Left lung (tissue), 10 donors: ENCODE measurements around the gene AOX1. TPM values are rescaled to one million over a fixed set of nuclear protein-coding genes. Genes with fewer than 3 reads are reported as not detected.

Experiments used
- ATAC-seq: fragments of 200-7000 bp; cut with Tn5 transposase; one replicate; pipeline ENCODE4 v1.9.1; 2020; ENCODE audit warnings: moderate library complexity
- DNase-seq, 4 donors: peaks; one replicate each; pipeline ENCODE4 v3.0.0-alpha.2; 2013 to 2020
- H3K27ac ChIP-seq, 2 donors: fragments of 200-600 bp; sonication (generic) in 1 of 2; one replicate each; pipeline versions ENCODE4 v1.5.0 to v1.8.0; 2020 to 2021
- H3K27me3 ChIP-seq, 2 donors: fragments of 200-600 bp; sonication (generic) in 1 of 2; one replicate each; pipeline versions ENCODE4 v1.5.0 to v1.8.0; 2020 to 2021
- H3K36me3 ChIP-seq, 2 donors: fragments of 200-600 bp; sonication (generic) in 1 of 2; one replicate each; pipeline versions ENCODE4 v1.5.0 to v1.8.0; 2020 to 2021
- H3K4me1 ChIP-seq, 2 donors: fragments of 200-600 bp; one replicate each; pipeline ENCODE4 v1.8.0; 2021
- H3K4me3 ChIP-seq, 2 donors: fragments of 200-600 bp; sonication (generic) in 1 of 2; one replicate each; pipeline versions ENCODE4 v1.5.0 to v1.8.0; 2020 to 2021; ENCODE audit warnings: mild to moderate bottlenecking in 1 of 2
- H3K9me3 ChIP-seq, 2 donors: fragments of 200-600 bp; sonication (generic) in 1 of 2; one replicate each; pipeline versions ENCODE4 v1.5.0 to v1.8.0; 2020 to 2021
- intact Hi-C, 2 donors: fragments of 100-400 bp; cut with DNase I; formaldehyde crosslinking; loops; one replicate each; pipeline versions ENCODE4 v1.11.2 to v1.14.2; 2022
- polyA plus RNA-seq, 6 donors: library from polyadenylated mRNA; unstranded; fragments of 120-200 nt; gene quantifications; one replicate each; pipeline ENCODE4 v1.2.1, GENCODE V29; 2013; ENCODE audit not compliant: insufficient read length in 6 of 6
- total RNA-seq, 2 donors: library from RNA; stranded (reverse); fragmentation: NEBNext Ultra II Directional; extraction: Animal tissue kit (Norgen Biotek cat#: 25700); gene quantifications; one replicate each; pipeline ENCODE4 v1.2.1, GENCODE V29; 2021
- TF ChIP-seq, protein P1 (sequence below), 2 donors: fragments of 200-600 bp; sonication (generic) in 1 of 2; IDR thresholded peaks; one replicate each; pipeline versions ENCODE4 v1.5.0 to v1.8.0; 2021; ENCODE audit warnings: antibody characterized with exemption in 2 of 2
- donor health status: DM: no; HTN: yes; CAD: no.
- donor health status: DM: no; HTN: no; CAD: no.

Gene AOX1
- total and polyA plus RNA-seq, 8 donors = 5.4 to 32.4 (median 13.5) TPM

DNA sequence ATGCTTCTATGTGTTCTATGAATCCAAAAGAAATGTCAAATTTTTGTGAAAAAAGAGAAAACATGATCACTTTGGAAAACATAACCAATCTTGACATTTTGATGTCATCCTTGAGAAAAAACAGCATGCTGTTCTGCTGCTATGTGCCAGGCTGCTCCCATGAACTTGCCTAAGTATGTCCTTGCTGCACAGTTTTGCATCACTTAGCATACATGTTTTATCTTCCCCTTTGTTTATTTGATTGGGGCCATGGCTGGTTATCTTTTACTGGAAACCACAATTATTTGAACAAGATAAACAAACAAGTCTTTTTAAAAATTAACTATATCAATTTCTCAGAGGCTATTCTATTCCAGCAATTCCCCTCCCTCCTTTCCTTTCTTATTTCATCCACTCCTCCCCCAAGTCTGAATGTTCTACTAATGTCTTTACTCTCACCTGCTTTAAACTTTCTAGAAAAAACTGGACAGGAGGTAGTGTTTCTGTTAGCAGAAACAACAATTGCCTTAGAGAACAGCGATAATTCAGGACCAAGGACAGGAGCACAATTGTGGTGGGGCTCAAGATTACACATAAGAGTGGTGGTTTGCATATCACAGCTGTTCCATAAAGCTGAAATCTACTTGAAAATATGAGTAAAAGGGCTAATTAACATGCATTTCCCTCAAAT is 6.7 kb downstream of the AOX1 start:
- Histone ChIP-seq H3K9me3 (no peaks in the 10 kb centered on the region), H3K4me3 (no peak overlapping the region), H3K27me3 (no peaks in the 10 kb centered on the region), H3K27ac (no peak overlapping the region), H3K4me1 (no peaks in the 10 kb centered on the region), H3K36me3 (no peaks in the 10 kb centered on the region)
- TF ChIP-seq, protein P1, sequence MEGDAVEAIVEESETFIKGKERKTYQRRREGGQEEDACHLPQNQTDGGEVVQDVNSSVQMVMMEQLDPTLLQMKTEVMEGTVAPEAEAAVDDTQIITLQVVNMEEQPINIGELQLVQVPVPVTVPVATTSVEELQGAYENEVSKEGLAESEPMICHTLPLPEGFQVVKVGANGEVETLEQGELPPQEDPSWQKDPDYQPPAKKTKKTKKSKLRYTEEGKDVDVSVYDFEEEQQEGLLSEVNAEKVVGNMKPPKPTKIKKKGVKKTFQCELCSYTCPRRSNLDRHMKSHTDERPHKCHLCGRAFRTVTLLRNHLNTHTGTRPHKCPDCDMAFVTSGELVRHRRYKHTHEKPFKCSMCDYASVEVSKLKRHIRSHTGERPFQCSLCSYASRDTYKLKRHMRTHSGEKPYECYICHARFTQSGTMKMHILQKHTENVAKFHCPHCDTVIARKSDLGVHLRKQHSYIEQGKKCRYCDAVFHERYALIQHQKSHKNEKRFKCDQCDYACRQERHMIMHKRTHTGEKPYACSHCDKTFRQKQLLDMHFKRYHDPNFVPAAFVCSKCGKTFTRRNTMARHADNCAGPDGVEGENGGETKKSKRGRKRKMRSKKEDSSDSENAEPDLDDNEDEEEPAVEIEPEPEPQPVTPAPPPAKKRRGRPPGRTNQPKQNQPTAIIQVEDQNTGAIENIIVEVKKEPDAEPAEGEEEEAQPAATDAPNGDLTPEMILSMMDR (IDR thresholded peaks at IDR 0.05) = no peak
- no peak for ATAC-seq
- intact Hi-C loops = no loop called here
- peak in 2 of 4 donors; percentile 65 to 75 for DNase-seq

DNA sequence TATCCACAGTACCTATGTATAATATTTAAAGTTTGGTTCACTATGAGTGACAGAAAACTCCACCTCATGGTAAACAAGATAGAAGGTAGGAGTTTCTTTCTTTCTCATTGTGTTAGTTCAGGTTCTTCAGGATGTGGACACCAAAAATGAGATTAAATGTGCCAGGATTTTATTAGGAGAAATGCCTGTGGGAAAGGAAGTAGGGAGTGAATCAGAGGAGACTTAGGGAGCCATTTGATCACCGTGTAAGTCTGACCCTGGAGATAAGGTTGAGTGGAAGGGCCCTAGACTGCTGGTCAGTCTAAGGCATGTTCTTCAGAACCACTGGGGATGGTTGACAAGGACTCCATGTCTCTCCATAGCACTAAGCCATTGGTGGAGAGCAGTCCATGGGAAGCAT is 8.1 kb downstream of the AOX1 start:
- no peak overlapping the region for H3K27ac ChIP-seq
- H3K27me3 ChIP-seq = no peaks in the 10 kb centered on the region
- no peak overlapping the region for H3K4me3 ChIP-seq
- DNase-seq (no peak), ATAC-seq (no peak)
- H3K9me3 ChIP-seq = no peaks in the 10 kb centered on the region
- no peaks in the 10 kb centered on the region for H3K36me3 ChIP-seq
- intact Hi-C loops = no loop called here
- H3K4me1 ChIP-seq = no peaks in the 10 kb centered on the region
- TF ChIP-seq, protein P1 (IDR thresholded peaks at IDR 0.05) = no peak

DNA sequence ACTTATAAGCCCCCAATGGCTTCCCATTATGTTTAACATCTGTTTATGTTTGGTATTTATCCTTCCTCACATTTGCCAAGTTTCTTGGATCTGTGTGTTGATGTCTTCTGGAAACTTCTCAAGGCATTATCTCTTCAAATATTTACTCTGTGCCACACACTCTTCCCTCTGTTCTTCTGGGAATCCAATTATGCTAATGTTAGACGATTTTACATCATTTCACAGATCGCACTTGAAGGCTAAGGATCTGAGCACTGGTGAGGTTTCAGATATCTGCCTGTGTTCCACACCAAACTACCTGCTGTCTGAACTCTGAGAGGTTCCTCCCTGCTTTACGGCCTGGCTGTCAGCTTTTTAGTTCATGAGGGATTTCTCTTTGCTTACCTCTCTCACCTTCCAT is 10.1 kb downstream of the AOX1 start:
- intact Hi-C loops = no loop called here
- no peak overlapping the region for H3K27ac ChIP-seq

DNA sequence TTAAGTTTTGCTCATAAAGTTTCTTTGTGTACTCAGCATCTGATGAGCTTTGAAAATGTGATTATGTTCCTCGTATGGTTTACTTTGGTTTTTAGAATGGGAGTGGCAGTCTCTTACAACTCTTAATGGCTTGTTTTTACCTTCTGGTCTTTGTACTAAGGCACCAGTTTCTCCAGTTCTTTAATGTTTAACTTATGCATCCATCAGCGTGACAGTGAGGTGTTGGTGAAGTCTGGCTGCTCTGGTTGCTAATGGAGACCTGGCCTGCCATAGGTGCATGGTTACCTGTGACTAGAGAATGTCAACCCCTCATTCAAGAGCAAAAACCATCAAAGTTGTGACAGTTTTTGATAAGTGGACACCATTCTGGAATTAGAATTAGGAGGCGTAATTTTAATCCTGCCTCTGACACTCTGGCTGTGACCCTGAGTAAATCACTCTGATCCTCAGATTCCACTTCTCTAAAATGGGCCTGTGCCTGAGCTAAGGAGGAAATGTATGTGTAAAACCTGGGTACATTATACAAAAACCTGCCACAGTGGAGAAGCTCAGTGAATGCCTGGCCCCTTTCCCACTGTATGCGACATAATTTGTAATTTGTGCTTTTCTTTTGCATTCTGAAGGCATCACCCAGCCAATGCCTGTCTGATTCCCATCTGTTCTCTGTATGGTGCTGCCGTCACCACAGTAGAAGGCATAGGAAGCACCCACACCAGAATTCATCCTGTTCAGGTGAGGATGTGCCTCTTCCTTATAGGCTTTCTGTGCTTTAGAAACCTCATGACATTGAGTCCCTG is 11.2 kb downstream of the AOX1 start:
- no peak overlapping the region for H3K27ac ChIP-seq
- intact Hi-C loops = no loop called here

More for the DNA sequence above, 10.1 kb downstream of the AOX1 start:
- Histone ChIP-seq H3K4me3 (no peak overlapping the region), H3K27me3 (no peaks in the 10 kb centered on the region), H3K4me1 (no peaks in the 10 kb centered on the region), H3K36me3 (no peaks in the 10 kb centered on the region), H3K9me3 (no peaks in the 10 kb centered on the region)
- ATAC-seq (no peak), DNase-seq (no peak)
- TF ChIP-seq, protein P1 (IDR thresholded peaks at IDR 0.05) = no peak

DNA sequence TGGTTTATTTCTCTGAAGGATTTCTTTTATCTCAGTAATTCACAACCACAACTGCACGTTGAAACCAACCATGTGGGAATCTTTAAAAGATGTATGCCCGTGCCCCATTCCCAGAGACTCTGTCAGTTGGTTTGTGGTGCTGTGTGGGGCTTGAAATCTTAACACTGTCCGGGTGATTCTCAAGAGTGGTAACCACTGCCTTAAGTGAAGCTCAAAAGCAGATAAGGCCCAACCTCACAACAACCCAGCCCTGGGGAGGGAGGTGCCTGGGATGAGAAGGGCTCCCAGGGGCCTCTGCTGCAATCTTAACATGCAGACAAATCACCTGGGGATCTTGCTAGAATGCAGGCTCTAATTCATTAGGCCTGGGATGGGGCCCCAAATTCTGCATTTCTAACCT is 13.4 kb downstream of the AOX1 start:
- Histone ChIP-seq H3K27ac (no peak overlapping the region), H3K9me3 (no peaks in the 10 kb centered on the region), H3K27me3 (no peaks in the 10 kb centered on the region), H3K4me3 (no peak overlapping the region), H3K36me3 (no peaks in the 10 kb centered on the region), H3K4me1 (no peaks in the 10 kb centered on the region)
- no peak for ATAC-seq
- intact Hi-C loops = no loop called here
- TF ChIP-seq, protein P1 (IDR thresholded peaks at IDR 0.05) = no peak
- DNase-seq = no peak

More for the DNA sequence above, 11.2 kb downstream of the AOX1 start:
- Histone ChIP-seq H3K36me3 (no peaks in the 10 kb centered on the region), H3K4me1 (no peaks in the 10 kb centered on the region), H3K27me3 (no peaks in the 10 kb centered on the region), H3K9me3 (no peaks in the 10 kb centered on the region), H3K4me3 (no peak overlapping the region)
- ATAC-seq (no peak), DNase-seq (no peak)
- TF ChIP-seq, protein P1 (IDR thresholded peaks at IDR 0.05) = no peak
